ENCODE measurements around the gene SLC18A2. TPM values are rescaled to one million over a fixed set of nuclear protein-coding genes. Genes with fewer than 3 reads are reported as not detected.

SLC18A2 gene
- total RNA-seq, 1 experiment from 2014 or later = 4.0 TPM

DNA sequence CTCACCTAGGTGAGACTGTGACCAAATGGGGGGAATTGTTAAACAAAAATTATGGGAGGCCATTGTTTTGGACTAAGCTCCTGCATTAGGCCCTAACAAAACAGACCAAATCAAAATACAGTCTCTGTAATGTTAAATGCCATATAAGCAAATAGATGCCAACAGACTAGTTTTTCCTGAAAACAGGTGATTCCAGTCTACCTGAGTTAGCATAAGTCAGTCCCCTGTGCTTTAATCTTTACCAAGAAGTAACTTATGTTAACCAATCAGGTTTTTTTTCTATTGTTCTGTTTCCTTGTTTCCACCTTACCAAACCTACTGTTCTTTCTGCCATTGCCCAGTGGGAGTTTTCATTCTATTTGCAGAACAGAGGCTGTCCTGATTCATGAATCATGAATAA, 86.3 kb downstream of the SLC18A2 start:
- no peak overlapping the region for H2BK12ac ChIP-seq (ENCODE audit: insufficient read length, low read depth, low read length)
- H3K27ac ChIP-seq (ENCODE audit: insufficient read length, low read depth, low read length) = no peak overlapping the region
- H3K4me2 ChIP-seq (ENCODE audit: insufficient read depth, insufficient read length, low read length) = no peak overlapping the region
- H3K56ac ChIP-seq (ENCODE audit: insufficient read length, low read depth, low read length) = no peak overlapping the region
- no peaks in the 10 kb centered on the region for H3K9me3 ChIP-seq (ENCODE audit: control insufficient read depth, low read depth, low read length)
- TF ChIP-seq, protein P1, sequence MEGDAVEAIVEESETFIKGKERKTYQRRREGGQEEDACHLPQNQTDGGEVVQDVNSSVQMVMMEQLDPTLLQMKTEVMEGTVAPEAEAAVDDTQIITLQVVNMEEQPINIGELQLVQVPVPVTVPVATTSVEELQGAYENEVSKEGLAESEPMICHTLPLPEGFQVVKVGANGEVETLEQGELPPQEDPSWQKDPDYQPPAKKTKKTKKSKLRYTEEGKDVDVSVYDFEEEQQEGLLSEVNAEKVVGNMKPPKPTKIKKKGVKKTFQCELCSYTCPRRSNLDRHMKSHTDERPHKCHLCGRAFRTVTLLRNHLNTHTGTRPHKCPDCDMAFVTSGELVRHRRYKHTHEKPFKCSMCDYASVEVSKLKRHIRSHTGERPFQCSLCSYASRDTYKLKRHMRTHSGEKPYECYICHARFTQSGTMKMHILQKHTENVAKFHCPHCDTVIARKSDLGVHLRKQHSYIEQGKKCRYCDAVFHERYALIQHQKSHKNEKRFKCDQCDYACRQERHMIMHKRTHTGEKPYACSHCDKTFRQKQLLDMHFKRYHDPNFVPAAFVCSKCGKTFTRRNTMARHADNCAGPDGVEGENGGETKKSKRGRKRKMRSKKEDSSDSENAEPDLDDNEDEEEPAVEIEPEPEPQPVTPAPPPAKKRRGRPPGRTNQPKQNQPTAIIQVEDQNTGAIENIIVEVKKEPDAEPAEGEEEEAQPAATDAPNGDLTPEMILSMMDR (conservative IDR thresholded peaks at IDR 0.05) = no peak
- H3K27ac Mint-ChIP-seq = no peak overlapping the region
- H4K91ac ChIP-seq (ENCODE audit: insufficient read length, low read depth, low read length) = no peak overlapping the region
- no peaks in the 10 kb centered on the region for H4K20me1 ChIP-seq (ENCODE audit: control insufficient read depth, insufficient read depth, insufficient read length)
- H3K23me2 ChIP-seq (ENCODE audit: insufficient read length, low read depth, low read length, poor library complexity, severe bottlenecking) = no peaks in the 10 kb centered on the region
- H3K27me3 ChIP-seq (ENCODE audit: insufficient read depth, low read length) = no peaks in the 10 kb centered on the region
- no peak for DNase-seq
- H3K79me1 ChIP-seq (ENCODE audit: insufficient read depth, low read depth, low read length, poor library complexity, severe bottlenecking) = no peaks in the 10 kb centered on the region
- peaks cover 50 to 67% of the 10 kb centered on the region in 2 experiments for H3K4me1 Mint-ChIP-seq
- H4K5ac ChIP-seq (ENCODE audit: insufficient read length, low read depth, low read length) = no peak overlapping the region
- no peak overlapping the region for H3K18ac ChIP-seq (ENCODE audit: insufficient read length, low read depth, low read length)
- no peak overlapping the region for H2BK15ac ChIP-seq (ENCODE audit: low read depth, low read length)
- no peak overlapping the region for H3K9ac ChIP-seq (ENCODE audit: extremely low read depth, insufficient read length, low read length)
- H3K4ac ChIP-seq (ENCODE audit: low read depth, low read length) = no peak overlapping the region
- H2BK20ac ChIP-seq (ENCODE audit: low read depth, low read length, poor library complexity, severe bottlenecking) = no peak overlapping the region
- H3T11ph ChIP-seq (ENCODE audit: low read length) = no peak overlapping the region
- H3K36me3 Mint-ChIP-seq (ENCODE audit: insufficient read depth in 1 of 3, low read depth in 3 of 3) = peaks cover 10 to 17% (median 13%) of the 10 kb centered on the region in 3 experiments
- no peak overlapping the region for H3K4me3 Mint-ChIP-seq
- peaks cover 0 to 5% of the 10 kb centered on the region in 2 experiments; a peak in 2 of 5 replicates for H3K9me3 Mint-ChIP-seq
- no peak overlapping the region for H2BK120ac ChIP-seq (ENCODE audit: low read depth, low read length, poor library complexity, severe bottlenecking)
- no peak overlapping the region for H2AK5ac ChIP-seq (ENCODE audit: insufficient read length, low read length)
- H3K27me3 Mint-ChIP-seq (ENCODE audit: low read depth) = no peaks in the 10 kb centered on the region
- no peak overlapping the region for H2BK5ac ChIP-seq (ENCODE audit: insufficient read length, low read length)
- H3K79me2 ChIP-seq (ENCODE audit: insufficient read depth, low read length) = no peaks in the 10 kb centered on the region; the same call in 1 of the 2 replicates
- no peak overlapping the region for H3K23ac ChIP-seq (ENCODE audit: insufficient read length, low read depth, low read length)
- no peak overlapping the region for H2AFZ ChIP-seq (ENCODE audit: low read length)
- no peak overlapping the region for H3K14ac ChIP-seq (ENCODE audit: insufficient read depth, low read length)
- H3K4me1 ChIP-seq (ENCODE audit: insufficient read depth, low read length) = no peaks in the 10 kb centered on the region; the same call in 1 of the 2 replicates
- H4K8ac ChIP-seq (replicated peaks; ENCODE audit: insufficient read length, low read depth, low read length) = no peak overlapping the region

Other genes starting within 250 kb of the SLC18A2 start
- gene SHTN1, start 235.9 kb upstream of the SLC18A2 start, total RNA-seq (2021) = 21.3 and 22.1 TPM in 2 replicates
- not detected in 2 replicates for gene VAX1, start 102.8 kb upstream of the SLC18A2 start, total RNA-seq (2021)
- not detected in 2 replicates for gene KCNK18, start 43.6 kb upstream of the SLC18A2 start, total RNA-seq (2021)
- 36.0 and 38.2 TPM in 2 replicates for gene PDZD8, start 134.3 kb downstream of the SLC18A2 start, total RNA-seq (2021)

Data from H9 (cell line).